NCI-H1694 treated with DMSO at 0.1 percent for 48 hours (cell line): ENCODE measurements around the gene SLC5A8.

Experiments used
- DNase-seq: peaks from one replicate; lab custom pipeline; 2025; lab: John Stamatoyannopoulos, UW

SLC5A8 gene, protein sequence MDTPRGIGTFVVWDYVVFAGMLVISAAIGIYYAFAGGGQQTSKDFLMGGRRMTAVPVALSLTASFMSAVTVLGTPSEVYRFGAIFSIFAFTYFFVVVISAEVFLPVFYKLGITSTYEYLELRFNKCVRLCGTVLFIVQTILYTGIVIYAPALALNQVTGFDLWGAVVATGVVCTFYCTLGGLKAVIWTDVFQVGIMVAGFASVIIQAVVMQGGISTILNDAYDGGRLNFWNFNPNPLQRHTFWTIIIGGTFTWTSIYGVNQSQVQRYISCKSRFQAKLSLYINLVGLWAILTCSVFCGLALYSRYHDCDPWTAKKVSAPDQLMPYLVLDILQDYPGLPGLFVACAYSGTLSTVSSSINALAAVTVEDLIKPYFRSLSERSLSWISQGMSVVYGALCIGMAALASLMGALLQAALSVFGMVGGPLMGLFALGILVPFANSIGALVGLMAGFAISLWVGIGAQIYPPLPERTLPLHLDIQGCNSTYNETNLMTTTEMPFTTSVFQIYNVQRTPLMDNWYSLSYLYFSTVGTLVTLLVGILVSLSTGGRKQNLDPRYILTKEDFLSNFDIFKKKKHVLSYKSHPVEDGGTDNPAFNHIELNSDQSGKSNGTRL

DNA sequence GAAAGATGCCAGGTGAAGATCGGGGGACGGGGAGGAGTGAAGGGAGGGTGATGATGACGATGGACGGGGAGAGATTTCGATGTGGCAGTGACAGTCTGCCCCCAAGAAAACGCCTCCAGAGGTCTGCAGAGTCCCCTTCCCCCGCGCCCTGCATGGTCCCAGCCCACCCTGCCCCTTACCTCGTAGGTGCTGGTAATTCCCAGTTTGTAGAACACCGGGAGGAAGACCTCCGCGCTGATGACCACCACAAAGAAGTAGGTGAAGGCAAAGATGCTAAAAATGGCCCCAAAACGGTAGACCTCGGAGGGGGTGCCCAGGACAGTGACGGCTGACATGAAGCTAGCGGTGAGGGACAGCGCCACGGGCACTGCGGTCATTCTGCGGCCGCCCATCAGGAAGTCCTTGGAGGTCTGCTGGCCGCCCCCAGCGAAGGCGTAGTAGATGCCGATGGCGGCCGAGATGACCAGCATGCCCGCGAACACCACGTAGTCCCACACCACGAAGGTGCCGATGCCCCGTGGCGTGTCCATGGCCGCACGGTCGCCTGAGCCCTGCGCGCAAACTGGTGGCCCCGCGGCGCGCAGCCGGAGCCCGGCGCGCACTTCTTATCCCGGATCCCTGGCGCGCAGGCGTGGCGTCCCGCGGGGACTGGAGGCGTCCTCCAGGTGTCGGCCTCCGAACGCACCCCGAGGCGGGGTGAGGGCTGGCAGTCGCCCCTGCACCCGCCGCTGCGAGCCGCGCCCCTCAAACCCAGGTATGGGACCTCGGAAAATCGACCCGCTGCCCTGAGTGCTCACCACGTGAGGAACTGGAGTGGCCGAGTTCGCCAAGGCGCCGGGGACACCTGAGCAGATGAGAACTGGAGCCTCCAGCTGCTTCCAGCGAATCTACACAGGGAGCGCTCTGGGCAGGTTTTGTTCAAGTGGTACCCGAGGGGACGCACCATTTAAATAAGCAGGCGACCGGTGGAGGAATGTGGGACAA is at the start of gene SLC5A8:
Gene SLC5A8, minus strand, starts transcription at position 920 of the 984 bp plus-strand sequence. Its CDS starts 390 bp downstream, at position 530.
- no peak for DNase-seq

DNA sequence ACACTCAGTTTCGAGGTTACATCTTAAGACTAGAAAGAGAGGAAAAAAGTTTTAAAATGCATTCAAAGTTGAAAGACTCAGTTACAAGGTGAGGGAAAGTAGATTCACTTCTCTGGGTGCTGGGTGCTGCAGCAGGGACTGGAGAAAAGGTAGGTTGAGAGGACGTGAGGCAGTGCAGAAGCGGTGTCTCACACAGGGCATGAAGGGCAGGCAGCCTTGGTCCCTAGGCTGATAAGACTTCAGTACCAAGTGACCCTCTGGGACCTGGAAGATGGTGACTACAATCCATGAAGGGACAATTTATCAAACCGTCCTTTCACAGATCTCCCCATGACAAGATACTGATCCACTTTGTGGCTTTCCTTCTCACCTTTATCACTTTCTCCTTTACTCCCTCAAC is 47.3 kb upstream of the SLC5A8 start:
- no peak for DNase-seq

DNA sequence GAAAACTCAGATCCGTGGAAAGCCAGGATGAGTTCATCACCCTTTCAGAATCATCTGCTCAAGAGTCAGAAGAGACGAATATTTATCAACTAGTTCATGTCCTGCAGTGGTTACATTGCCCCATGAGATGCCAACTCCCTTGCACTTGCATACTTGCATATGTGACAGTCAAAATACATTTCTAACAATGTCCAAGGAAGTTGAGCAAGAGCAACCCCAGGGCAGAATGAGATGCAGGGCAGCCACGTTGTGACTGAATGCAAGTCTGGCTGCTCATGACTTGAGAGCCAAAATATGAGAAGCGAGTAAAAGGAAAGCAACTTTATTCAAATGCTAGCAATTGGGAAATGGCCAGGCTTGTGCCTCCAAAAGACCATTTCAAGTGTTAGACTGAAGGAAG is 46.2 kb upstream of the SLC5A8 start:
- DNase-seq: no peak

DNA sequence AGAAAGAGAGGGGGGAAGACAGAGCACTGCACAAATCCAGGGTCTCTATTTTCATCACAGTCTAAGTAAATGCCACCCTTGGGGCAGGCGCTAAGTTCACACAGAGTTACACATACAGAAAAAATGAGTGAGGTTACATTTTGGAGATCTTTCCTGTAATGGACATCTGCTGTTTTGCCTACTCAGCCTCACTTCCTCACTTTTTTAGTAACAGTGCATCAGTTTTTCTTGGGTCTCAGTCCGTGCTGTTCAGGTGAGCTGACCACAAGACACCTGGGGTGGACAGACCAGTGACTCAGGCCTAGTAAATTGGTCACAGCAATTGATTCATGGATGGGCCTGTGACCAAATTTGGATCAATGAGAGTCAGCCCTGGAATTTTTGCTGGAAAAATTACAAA is 33.6 kb upstream of the SLC5A8 start:
- DNase-seq: no peak

DNA sequence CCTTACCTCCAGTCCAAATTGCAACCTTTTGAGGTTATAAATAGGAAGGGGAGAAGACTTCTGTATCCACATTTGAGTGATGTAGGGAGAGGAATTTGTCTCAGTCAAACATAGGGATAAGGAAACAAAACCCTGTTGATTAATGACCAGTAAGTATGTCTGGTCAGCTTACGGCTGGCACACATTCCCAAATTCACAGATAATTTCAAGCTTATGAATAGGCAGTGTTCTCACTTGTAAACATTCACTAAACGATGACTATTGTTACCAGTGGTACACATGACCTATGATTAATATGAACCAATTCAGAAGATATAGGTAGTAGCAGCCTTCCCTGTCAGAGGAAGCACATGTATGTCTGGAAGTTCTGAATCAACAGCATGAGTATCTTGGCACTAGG is 33.0 kb upstream of the SLC5A8 start:
- DNase-seq: no peak

DNA sequence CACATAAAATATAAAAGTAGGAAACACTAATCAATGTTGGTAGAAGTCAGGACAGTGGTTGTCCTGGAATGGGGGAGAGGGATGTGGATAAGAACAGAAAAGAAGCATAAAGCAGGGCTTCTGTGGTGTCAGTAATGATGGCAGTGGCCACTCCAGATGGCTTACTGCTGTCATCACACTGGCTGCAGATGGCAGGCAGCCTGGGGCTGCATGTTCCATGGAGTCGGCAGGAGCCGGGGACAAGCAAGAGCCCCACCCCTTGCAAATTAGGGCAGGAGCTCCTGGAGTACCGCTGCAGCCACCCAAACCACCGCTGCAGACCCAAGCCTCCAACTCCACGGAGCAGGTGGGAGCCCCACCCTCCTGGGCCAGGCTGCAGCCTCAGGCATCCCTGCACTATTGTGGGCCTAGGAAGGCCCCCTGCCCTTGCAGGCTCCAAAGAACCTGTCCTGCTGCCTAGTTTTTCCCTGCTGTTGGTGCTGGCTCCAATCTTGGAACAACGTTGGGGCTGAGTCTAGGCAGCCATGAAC is 28.8 kb upstream of the SLC5A8 start:
- DNase-seq: peak; percentile 87

DNA sequence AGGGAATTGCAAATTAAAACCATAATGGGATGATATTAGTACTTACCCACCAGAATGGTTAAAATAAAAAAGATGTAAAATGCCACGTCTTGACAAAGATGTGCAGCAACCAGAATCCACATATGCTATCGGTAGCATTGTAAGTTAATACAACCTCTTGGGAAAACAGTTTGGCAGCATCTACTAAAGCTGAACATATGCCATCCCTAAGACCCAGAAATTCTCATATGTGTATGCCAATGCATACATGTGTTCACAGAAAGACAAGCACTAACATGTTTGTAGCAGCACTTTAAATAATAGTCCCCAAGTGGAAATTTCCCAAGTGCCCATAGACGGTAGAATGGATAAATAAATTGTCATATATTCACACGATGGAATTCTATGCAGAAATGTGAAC is 28.3 kb upstream of the SLC5A8 start:
- peak; percentile 97 for DNase-seq

DNA sequence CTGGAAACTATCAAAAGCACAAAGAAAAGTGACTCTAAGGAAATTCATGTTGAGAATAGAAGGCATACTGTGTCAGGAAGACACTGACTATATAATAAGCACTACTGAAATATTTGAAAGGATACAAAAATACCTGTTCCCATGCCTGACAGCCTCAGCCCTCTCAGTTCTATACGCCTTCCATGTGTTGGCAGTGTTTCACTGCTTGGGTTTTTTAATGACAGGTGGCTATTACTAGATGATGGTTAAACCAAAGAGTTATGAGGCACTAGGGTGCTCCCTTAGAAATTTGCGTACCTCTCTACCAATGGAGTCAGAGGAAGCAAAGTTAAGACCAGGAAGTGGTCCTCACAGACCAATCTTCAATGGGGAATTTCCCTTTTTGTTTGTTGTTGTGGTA is 25.6 kb upstream of the SLC5A8 start:
- DNase-seq: no peak

DNA sequence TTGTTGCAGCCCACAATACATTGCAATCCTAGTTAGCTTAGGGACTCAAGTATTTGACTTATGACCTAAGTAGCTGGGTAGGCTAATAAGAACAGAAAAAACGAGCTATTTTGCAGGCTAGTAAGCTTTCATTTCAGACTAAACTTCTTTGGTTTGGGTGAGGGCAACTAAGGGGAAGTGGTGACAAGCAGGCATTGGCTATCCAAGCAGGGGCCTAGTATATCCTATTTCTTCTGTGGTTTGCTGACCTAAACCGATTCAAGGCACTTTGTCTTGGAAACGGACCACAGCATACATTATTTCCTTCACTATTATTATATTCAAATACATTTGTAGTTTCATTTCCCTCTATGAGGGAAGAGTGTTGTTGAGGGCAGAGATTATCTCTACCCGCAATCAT is 21.6 kb upstream of the SLC5A8 start:
- DNase-seq: no peak

DNA sequence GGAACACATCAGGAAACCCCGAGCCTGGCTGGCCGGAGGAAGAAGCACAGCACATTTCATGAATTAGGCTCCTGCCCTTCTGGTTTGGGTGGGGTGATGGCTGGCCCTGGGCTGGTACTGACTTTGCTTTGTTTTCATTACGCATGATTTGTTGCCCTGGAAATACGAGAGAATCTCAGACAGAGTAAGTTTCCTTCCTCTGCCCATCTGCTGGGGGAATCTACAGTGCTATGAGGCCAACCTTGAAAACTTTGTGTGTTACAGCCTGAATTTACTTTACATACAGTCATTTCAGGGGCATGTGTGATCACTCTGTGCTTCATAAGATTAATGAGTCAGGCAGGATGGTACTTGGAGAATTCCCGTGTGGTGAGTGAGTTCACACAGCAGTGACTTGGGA is 20.5 kb upstream of the SLC5A8 start:
- no peak for DNase-seq

DNA sequence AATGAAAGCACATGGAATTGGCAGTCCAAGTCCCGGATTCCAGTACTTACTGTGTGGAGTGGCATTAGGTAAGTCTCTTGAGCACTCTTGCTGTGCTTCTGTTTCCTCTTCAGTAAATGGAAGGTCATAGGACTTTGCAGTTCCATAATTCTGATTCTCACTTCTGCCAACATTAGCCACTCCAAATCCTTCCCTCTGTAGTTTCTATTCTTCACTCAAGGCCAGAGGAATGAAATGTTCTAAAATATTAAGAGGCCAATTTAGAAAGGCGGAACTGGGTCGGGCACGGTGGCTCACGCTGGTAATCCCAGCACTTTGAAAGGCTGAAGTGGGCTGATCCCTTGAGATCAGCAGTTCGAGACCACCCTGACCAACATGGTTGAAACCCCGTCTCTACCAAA is 19.8 kb upstream of the SLC5A8 start:
- DNase-seq: no peak

DNA sequence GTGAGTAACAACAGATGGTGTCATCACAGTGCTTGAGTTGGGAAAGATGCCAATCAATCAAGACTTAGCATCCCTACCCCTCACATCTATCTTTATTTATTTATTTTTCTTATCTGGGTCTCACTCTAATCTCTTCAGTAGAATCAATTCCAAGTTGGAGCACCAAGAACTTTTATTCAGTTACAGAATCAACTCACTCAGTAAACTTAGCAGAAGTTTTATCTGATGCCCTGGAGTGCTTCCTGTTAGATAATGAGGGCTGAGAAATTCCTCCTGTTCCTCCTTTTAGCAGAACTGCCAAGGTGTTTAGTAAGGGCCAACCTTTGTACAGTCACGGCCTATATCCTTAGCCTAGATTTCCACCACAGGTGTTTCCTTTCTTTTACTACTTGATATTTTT is 11.3 kb upstream of the SLC5A8 start:
- peak; percentile 29 for DNase-seq

DNA sequence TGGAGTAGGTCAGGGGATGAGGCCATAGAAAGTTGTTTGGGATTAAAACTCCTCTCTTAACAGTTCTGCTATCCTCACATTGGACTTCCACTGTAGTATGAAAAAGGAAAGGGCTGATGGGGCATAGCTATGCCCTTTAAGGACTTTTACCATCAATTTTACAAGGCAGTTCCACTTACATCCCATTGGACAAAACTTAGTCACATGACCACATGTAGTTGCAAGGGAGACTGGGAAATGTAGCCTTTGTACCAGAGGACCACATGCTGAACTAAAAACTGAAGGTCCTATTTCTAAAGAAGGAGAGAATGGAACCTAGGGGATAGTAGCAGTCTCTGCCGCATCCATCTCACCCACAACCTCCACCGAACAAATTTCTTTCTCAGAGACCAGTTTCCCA is 6.8 kb upstream of the SLC5A8 start:
- DNase-seq: no peak

DNA sequence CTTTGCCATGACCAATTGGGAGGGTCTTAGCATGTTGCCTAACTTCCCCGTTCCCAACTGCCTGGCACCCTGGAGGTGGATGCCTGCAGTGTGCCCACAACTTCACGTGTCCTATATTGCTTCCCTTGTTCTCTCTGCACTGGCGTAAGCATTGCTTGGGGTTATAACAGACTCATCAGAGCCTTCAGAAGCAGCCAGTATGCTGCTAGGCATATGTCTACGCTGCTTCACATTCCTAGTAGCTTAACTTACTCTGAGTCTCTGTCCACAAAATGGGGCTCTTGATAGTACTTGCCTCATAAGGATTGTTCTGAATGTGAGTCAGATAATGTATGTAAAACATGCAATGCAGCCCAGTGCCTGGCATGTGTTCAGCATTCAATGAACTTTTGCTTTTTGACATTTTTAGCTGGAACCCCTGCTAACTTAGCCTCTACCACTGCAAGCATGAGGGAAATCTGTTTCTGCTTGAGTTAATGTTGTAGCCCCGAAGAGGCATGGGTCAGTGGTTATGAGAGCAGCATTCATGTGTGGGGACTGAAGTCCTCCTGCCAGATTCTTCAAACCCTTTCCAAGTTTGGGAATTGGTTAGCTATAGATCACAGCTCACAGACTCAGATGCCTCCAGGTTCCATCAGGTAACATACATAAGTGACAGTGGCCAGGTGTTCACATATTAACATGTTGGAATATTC is 2.8 kb downstream of the SLC5A8 start:
- DNase-seq: no peak

DNA sequence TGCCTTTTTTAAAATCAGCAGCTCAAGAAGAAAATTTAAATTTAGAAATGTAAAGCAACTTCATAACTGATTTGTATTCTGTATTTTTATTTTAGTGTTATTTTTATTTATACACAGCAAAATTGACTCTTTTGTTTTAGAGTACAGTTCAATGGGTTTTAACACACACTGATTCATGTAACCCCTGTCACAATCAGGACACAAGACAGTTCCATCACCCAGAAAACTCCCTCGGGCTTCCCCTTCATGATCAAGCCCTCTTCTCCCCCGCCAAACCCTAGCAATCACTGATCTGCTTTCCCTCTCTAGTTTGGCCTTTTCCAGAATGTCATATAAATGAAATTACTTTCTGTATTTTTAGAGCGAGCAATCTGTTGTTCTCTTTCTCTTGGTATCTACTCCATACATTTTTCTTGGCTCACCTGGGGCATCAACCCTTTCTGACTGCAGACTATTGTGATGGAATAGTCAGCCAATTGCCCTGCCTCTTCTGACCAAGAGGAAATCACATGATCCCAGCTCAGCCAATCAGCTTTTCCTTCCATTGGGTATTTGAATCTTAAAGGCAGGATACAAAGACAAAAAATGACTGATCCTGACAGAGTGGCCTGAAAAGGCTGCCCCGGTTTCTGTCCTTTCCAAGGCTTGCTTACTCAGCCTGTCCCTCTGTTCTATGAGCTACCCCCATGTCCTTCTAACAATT is 5.3 kb downstream of the SLC5A8 start:
- no peak for DNase-seq

DNA sequence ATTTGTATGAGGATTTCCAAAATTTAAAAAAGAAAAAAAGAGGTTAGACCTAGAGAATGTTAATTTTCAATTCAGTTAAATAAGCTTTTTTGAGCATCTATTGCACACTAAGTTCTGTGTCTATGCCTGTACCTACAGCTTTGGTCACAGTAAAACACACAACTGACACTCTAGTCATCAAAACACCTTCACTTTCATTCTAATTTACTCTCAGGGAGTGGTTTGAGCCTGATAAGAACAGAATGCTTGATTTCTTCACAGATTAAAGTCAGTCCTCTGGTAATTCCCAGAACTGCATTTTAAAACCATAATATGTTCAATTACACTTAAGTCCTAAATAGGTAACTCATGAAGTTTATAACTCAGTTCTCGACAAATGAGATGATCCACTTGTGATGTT is 9.2 kb downstream of the SLC5A8 start:
- DNase-seq: no peak

DNA sequence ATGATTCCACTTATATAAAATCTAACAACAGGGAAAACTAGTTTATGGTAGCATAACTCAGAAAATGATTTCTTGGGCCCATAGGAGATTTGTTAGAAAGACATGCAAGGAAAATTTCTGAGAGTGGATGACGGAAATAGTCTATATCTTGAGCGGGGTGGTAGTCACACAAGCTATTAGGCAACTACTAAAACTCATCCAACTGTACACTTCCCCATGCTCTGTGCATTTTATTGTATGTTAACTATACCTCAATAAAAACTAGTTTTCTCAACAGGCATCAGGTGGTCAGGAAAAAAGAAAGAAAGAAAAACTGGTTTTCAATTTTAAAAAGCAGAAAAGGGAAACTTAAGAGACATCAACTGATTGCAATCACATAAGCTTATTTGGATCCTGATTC is 9.9 kb downstream of the SLC5A8 start:
- no peak for DNase-seq

DNA sequence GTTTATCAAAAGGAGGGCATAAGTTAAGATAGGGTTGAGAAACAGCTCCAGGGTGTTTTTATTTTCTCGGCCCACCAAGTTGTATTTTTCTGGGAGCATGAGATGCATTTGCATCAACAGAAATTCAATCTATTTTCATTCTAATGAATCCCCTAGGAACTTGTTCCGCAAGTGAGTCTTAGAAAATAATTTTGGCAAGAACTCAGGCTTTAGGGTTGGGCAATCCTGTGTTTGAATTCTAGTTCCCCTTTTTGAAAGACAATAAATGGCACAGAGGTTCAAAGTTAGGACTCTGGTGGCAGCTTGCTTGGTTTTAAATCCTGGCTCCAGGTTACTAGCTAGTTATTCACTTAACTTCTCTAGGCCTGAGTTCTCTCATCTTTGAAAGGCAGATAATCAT is 23.7 kb downstream of the SLC5A8 start:
- DNase-seq: no peak

DNA sequence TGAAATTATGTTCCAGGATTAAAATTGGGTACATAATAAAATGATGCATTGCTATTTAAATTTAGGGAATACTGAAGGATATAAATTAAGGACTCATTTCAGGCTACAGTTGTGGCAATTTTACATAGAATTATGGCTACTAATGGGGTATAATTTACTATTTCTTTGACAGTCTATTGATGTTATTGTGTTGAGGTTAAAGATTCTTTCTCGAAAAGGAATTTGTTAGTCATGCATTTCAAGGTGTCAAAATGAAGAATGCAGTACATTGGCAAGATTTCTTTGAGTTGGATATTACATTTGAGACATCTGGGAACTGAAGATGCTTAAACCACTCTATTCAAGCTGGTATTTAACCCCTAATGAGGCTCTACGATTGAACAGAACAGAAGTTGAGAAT is 28.3 kb downstream of the SLC5A8 start:
- DNase-seq: no peak

DNA sequence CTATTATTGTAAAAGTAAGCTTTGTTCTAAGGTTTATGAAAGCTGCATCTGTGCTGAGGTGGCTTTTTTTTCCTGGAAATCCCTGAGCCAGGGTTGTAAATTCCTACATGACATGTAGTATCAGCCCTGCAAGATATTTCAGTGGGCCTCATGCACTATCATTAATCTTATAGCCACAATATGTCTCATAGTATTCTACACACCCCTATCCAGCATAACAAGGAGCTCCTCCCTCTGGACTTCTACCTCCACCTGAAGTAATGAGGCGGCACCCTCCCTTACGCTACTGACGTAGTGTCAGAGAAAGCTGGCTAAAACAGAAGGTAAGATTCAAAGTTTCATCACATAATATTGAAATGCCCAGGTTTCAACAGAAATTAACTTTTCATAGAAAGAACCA is 35.5 kb downstream of the SLC5A8 start:
- DNase-seq: no peak

DNA sequence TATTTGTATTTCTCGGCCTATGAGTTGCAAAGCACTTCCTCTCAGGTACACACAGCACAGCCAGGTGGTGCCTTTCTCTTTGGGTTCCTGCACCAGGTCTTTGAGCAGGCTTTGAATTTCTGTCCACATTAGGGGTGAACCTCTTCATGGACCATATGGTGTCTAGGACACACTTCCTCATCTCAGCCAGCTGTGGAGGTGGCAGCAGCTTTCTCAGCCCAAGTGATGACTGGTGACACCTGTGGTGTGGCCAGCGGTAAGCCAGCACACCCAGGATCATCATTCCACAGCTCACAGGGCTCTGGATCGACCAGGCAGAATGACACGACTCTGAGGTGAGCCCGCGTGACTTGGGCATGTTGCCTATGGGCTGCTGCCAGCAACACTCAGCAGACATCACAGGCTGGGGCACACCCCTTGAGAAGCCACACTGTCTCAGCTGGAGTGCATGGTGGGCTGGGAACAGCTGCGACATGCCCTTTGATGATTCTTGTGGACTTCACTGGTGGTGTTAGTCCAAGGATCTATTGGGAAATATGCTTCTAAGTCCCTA is 36.8 kb downstream of the SLC5A8 start:
- DNase-seq: no peak
